A549 treated with GW870086 at 1 μM for 4 hours (cell line): ENCODE measurements around the gene ZNF432. TPM values are rescaled to one million over a fixed set of nuclear protein-coding genes. Genes with fewer than 3 reads are reported as not detected.

ENCODE experiments used
- total RNA-seq: library from RNA; stranded (reverse); fragments of 200-300 nt; extraction: Qiagen RNA extraction; gene quantifications from 5 replicates; pipeline ENCODE4 v1.2.3, GENCODE V29; 2022; ENCODE audit warnings: low read depth

Gene ZNF432
- 1.4 to 2.1 TPM (median 1.8 TPM) in 5 replicates for total RNA-seq

DNA sequence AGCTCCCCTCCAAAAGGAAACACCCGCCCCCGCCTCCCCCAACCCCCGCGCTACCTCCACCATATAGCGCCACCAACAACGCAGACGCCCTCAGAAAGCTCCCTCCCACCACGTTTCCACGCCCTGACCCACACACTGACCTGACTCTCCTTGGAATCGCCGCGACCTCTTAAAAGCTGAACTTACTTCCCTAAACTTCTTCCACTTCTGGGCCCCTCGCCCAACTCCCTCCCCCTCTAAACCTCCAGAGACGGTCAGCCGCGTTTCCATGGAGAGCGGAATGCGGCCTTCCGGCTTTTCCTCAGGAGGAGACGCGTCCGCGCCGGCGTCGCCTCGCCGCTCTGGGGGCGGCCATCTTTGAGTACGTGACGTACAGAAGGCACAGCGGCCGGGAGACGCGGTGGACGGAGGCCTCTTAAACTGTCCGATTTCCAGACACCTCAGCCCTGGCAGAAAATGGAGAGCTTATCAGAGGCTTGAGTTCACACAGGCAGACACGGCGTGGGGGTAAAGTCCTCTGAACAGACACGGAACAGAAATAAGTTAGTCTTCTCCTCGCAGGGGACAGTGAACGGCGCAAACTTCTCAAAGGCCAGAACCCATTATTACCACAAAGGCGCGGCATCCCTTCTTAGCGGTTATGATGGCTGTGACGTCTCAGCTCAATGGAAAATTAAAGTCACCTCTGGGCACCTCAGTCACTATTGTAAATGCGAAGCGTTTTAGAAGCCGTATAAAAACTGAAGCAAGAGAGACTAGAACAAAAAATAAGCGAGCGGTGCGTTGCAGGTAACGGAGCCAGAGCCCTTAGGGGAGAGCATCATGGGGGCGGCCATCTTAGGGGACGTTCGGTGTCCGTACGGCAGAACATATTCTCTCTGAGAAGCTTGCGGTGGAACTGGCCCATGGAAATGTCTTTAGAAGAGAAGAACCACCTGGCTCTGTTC lies at the start of gene ZNF432:
ZNF432 (minus strand) TSS at position 284 of the 947 bp plus-strand sequence. CDS start 1,970 bp downstream, outside the sequence.

DNA sequence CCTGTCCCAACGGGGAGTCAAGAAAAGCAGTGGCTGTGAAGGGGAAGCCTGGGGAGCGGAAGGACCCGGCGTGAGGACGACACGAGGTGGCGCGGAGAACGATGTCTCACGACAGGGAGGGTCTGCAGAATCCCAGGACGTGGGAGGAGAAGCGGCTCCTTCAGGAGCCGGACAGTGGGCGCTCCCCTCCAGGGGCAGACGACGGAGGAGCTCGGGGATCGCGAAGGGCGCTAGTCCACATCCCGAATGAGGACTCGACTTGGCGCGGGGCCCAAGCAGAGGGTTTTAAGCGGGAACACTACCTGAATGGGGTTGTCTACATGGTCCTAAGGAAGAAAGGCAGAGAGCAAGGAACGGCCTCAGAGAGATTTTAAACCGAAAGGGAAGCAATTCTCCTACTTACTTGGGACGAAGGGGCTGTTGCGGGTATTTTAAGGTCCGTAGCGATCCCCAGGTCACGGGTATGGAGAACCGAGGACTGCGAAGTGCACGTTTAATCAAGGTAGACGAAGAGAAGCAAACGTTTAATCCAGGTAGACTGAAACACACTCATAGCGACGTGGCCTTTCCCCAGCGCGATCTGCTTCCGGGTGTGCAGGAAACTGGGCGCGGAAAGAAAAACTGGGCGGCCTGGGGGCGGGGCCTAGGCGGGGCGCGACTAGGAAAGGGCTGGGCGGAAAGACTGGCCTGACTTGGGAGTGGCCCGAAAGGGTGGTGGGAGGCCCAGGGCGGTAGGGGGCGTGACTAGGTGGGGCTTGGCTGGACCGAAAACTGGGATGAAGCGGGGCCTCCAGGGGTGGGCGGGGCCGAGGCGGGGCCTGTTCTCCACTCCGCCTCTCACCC lies 46.8 kb upstream of the ZNF432 start, which contains the start of gene ZNF841:
ZNF841 (minus strand) TSS at position 594 of the 843 bp plus-strand sequence. CDS start 10,964 bp downstream, outside the sequence.

DNA sequence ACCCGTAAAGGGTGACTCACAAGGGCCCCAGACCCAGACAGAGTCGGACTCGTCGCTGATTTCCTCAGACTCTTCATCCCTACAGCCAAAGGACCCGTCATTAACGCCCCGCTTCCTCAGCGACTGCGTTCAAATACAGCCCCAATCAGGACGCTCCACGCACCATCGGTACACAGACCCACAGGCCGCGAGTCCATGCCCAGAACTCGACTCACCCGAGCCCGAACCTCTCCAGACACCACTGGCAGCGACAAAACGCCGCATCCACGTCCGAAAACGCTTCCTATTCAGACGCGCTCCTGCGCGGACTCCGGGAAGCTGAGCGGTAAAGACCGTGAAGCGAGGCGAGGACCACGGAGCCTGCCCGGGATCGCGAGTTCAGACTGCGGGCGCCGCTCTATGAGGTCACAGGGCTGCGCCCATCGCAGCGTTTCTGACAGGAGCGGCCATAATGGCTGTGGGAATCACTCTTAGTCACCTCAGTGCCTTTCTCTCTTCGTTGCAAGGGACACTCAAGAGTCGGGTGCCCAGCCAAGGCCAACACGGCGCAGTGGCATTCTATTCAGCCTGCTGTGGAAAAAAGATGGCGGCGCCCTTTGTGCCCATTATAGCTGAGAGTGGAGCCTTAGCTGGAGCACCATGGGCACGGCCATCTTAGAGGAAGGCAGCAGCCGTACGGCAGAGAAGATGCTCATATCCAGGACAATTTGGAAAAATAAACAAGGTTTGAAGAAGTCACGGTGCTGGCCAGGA lies 20.4 kb downstream of the ZNF432 start, which contains the start of gene ZNF614:
ZNF614 (minus strand) TSS at position 353 of the 753 bp plus-strand sequence. CDS start 2,634 bp downstream, outside the sequence.

DNA sequence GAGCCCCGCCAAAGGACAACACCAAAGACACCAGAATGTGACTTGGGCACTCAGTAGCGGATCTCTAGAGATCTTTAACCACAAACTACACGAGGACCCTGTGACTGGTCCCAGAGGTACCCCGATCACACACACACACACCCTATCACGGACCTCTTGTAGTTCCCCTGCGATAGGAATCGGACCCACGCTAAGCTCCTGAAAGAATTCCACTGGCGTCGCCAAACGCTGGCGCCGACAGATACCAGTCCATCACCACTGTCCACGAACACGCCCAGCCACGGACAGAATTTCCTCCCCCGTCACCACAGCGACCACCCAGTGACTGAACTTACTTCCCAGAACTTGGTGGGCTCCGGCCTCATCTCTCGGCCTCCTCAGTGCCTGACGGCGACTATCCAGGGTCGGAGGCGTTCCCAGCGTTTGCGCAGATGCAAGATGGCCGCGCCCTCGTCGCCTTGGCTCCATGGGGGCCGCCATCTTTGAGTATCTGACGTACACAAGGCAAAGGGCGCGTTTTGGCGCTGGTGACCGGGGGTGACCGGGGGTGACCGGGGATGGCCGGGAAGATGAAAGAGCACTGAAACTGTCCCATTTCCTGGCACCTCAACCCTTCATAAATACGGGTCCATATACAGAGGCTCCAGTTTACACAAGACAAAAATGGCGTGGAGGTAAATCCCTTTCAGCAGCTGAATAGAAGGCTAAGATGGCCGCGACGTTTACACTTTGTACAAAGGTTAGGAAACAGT lies 40.7 kb downstream of the ZNF432 start, which contains the start of gene ZNF615:
ZNF615 (minus strand) TSS at position 406 of the 752 bp plus-strand sequence. CDS start 4,500 bp downstream, outside the sequence.

GRCh38 chr19:51986309-51987291 lies 62.0 kb downstream of the ZNF432 start, which contains the start of gene ZNF350:
Gene ZNF350 (minus strand): TSS chr19:51986840. CDS start chr19:51974360, 12,480 bp downstream.

Other genes with a start within 250 kb of the ZNF432 start
- 0.10 TPM in 1 of 5 replicates, not detected in the others for gene ZNF577, start 160.9 kb downstream of the ZNF432 start, total RNA-seq
- gene ZNF649, start 143.8 kb downstream of the ZNF432 start, total RNA-seq = 0.11 to 0.41 TPM (median 0.22 TPM) in 5 replicates
- gene ZNF613, start 121.4 kb downstream of the ZNF432 start, total RNA-seq = 0.72 to 1.4 TPM (median 1.3 TPM) in 5 replicates
- 3.3 to 8.7 TPM (median 4.5 TPM) in 5 replicates for gene ZNF350, start 62.0 kb downstream of the ZNF432 start, total RNA-seq
- gene ZNF615, start 40.6 kb downstream of the ZNF432 start, total RNA-seq = 2.8 to 5.0 TPM (median 3.9 TPM) in 5 replicates
- gene ZNF614, start 20.5 kb downstream of the ZNF432 start, total RNA-seq = 2.2 to 3.6 TPM (median 3.4 TPM) in 5 replicates
- 1.0 to 3.0 TPM (median 2.2 TPM) in 5 replicates for gene ZNF841, start 46.9 kb upstream of the ZNF432 start, total RNA-seq
- gene ZNF616, start 91.1 kb upstream of the ZNF432 start, total RNA-seq = 0.52 to 1.8 TPM (median 0.96 TPM) in 5 replicates
- gene ZNF836, start 122.8 kb upstream of the ZNF432 start, total RNA-seq = 0.21 to 2.5 TPM (median 0.82 TPM) in 5 replicates
- 183 to 309 TPM (median 305 TPM) in 5 replicates for gene PPP2R1A, start 141.2 kb upstream of the ZNF432 start, total RNA-seq
- gene ZNF766, start 220.7 kb upstream of the ZNF432 start, total RNA-seq = 6.3 to 10.6 TPM (median 9.1 TPM) in 5 replicates
- 7.7 to 19.4 TPM (median 17.0 TPM) in 5 replicates for gene ZNF480, start 248.3 kb upstream of the ZNF432 start, total RNA-seq